ENCODE measurements around the gene FRMD1.

The FRMD1 gene

GRCh38 chr6:168123165-168123911 is 44.3 kb upstream of the FRMD1 start:
- TF ChIP-seq CTCF (IDR thresholded peaks at IDR 0.05; ENCODE audit: extremely low read depth, missing control alignments), result no peak
- DNase-seq (ENCODE audit: low spot score), result no peak

GRCh38 chr6:168122521-168122920 is 43.5 kb upstream of the FRMD1 start:
- TF ChIP-seq CTCF (IDR thresholded peaks at IDR 0.05; ENCODE audit: extremely low read depth, missing control alignments), result no peak
- no peak for DNase-seq (ENCODE audit: low spot score)

- TF ChIP-seq CTCF (IDR thresholded peaks at IDR 0.05; ENCODE audit: extremely low read depth, missing control alignments), result no peak
- DNase-seq (ENCODE audit: low spot score), result no peak
Observed at GRCh38 chr6:168122011-168122410, 43.0 kb upstream of the FRMD1 start.

DNA sequence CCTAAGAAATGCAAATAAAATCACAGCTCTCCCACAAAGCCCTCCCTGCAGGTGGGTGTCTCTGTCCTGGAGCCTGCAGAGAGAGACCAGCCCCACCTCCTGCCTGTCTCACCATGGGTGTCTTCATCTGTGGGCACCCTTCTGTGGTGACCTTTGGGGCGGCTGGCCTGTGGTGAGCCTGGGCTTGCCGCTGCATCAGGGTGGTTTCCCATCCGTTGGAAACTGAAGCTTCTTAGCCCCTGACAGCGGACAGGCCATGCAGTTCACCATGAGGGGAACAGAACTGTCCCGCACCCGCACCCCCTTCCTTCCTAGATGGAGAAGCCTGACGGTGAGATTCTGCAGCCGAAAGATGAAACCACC is 42.3 kb upstream of the FRMD1 start:
- TF ChIP-seq CTCF (IDR thresholded peaks at IDR 0.05; ENCODE audit: extremely low read depth, missing control alignments), result no peak
- DNase-seq (ENCODE audit: low spot score), result no peak

- no peak for DNase-seq (ENCODE audit: low spot score)
- no peak for TF ChIP-seq CTCF (IDR thresholded peaks at IDR 0.05; ENCODE audit: extremely low read depth, missing control alignments)
Observed at GRCh38 chr6:168120390-168121302, 41.6 kb upstream of the FRMD1 start.

- no peak for DNase-seq (ENCODE audit: low spot score)
- TF ChIP-seq CTCF (IDR thresholded peaks at IDR 0.05; ENCODE audit: extremely low read depth, missing control alignments), result no peak
Observed at GRCh38 chr6:168119539-168119938, 40.5 kb upstream of the FRMD1 start.

DNA sequence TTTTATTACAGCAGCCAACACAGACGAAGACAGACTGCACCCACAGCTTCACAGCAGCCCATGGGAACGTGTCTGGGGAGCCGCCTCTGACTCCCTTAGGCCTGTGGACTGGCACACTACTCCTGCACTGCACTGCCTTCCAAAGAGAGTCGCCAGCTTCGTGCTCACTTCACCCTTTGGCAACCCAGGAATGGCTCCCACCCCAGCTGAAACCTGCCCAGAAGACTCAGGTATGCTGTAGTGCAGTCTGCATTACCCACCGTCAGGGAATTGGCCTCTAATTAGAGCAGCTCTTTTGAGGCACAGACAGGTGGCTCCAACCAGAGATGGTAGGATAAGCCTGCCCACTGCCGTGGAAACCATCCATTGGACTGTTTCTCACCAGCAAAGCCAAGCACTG is 39.9 kb upstream of the FRMD1 start:
- TF ChIP-seq CTCF (IDR thresholded peaks at IDR 0.05; ENCODE audit: extremely low read depth, missing control alignments), result no peak
- DNase-seq (ENCODE audit: low spot score), result no peak
